Measurements from ENCODE around the gene CFAP97D1.

CFAP97D1 gene

DNA sequence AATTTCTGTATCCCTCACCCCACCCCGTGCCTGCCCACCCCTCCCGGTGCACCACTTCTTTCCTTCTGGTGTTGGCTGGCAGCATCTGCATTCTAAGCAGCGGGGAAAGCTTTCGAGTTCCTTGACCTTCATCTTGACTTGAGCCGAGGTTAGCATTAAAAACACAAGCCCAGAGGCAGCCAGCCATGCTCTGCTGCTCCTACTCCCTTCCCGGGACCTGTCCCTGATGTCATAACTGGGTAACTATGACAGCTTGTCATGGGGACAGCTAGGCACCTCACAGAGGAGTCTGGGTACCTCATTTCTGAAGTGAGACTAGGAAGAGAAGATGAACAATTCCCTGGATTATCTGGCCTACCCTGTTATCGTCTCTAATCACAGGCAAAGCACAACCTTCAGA, at the start of gene CFAP97D1:
Gene CFAP97D1 (plus strand): TSS at position 301 of the 400 bp plus-strand sequence. CDS start 28 bp downstream, at position 329.
- no peak for DNase-seq (ENCODE audit: extremely low read depth in 1 of 2, low read depth in 1 of 2)

DNA sequence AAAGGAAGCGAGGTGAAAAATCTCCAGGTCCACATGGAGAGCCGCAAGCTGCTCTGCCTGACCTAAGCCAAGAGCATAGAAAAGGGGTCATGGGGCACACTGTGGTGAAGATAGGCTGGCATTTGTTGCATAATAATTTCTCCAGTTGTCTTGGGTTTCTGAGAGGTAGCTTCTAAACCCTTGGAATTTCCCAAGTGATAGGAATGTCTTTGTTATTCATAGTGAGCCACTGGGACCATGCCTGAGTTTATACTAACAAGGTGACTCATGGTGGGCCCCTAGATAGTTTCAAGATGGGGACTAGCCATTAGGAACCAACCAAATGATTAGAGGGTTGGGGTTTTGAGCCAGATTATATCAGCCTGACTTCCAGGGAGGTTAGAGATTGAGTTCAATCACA, 47.3 kb upstream of the CFAP97D1 start:
- no peak for DNase-seq (ENCODE audit: extremely low read depth in 1 of 2, low read depth in 1 of 2)

DNA sequence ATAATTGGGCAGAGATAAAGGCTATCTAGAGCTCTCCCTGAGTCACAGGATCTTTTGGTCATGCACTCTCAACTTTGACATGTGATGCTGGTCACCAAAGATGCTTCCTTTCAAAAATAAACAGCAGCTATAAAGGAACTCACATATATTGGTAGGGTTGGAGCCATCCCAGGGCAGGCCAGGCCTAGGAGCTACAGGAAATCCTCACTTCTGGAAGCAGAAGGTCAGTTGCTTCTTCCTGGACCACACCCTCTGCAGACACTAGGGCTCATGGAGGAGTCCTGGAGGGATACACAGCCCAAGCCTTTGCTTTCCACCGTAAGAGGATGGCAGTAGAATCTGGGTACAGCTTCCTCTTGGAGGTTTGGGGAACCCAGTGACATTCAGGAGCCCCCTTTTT, 46.3 kb upstream of the CFAP97D1 start:
- DNase-seq (ENCODE audit: extremely low read depth in 1 of 2, low read depth in 1 of 2) = no peak

DNA sequence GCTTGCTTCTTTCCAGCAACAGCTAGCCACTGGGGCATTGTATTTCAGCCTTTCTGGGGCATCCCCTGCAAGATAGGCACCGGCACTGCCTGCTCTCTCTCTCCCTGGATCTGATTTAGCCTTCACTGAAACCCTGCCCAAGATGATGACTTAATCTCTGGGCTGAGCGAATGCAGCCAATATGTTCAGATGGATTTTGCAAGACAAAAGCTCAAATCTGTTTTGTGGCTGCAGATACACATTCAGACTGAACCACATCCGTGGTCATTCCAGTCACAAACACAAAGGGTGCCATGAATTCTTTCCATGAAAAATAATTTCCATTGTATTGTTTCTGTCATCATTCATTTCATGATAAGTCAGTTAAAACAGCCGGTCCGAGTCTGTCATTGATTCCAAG, 45.9 kb upstream of the CFAP97D1 start:
- no peak for DNase-seq (ENCODE audit: extremely low read depth in 1 of 2, low read depth in 1 of 2)

DNA sequence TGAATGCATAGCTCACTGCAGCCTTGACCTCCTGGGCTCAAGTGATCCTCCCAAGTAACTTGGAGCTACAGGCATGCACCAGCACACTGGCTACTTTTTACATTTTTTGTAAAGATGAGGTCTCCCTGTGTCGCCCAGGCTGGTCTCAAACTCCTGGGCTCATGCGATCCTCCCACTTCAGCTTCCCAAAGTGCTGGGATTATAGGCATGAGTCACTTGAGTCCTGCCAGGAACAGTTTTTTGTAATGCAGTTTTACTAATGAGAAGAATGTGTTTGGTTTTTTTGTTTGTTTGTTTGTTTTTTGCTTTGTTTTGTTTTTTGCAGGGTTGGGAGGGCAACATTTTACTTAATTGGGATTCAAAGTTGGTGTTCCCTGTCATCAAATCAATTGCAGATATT, 43.8 kb upstream of the CFAP97D1 start:
- DNase-seq (ENCODE audit: extremely low read depth in 1 of 2, low read depth in 1 of 2) = no peak

DNA sequence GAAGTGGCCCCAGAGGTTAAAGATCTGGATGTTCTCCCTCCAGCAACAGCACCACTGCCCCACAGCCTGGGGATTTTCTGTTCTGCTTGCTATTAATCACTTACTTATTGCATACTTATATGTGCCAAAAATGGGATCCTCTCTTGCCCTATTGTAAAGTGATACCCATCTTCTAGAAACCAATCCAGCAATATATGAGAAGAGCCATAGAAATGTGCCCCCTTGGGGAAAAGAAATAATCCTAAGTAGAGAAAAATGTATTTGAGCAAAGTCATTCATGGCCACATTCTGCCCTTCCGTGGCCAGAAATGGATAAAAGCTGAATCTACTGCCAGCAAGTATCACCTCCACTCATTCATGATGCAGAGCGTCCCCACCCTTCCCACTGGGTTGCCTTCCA, 42.5 kb upstream of the CFAP97D1 start:
- DNase-seq (ENCODE audit: extremely low read depth in 1 of 2, low read depth in 1 of 2) = no peak

DNA sequence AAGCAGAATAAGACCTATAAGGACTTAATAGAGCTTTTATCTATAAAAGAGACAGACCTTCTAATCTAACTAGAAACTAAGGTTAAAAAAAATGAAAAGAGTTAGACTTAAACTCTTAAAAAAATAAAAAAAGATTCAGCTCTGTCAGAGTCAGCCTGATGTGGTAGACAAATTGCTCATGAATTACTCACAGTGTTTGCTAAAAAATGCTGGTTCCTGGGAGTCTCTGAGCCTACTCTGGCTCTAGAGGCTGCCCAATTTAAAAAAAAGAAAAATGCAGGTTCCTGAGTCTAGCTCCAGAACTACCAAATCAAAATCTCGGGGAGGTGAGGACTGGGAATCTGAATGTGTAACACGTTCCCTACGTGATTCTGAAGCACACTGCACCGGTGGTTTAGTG, 39.7 kb upstream of the CFAP97D1 start:
- DNase-seq (ENCODE audit: extremely low read depth in 1 of 2, low read depth in 1 of 2) = no peak

DNA sequence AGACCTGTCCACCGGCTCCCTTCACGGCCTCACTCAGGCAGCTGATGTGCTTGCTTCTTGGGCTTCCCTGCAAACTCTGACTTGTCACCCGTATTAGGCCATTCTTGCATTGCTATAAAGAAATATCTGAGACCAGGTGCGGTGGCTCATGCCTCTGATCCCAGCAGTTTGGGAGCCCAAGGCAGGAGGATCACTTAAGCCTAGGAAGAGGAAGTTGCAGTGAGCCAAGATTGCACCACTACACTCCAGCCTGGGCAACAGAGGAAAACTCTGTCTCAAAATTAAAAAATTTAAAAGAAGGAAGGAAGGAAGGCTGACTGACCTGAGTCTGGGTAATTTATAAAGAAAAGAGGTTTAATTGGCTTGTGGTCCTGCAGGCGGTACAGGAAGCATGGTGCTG, 38.6 kb upstream of the CFAP97D1 start:
- DNase-seq (ENCODE audit: extremely low read depth in 1 of 2, low read depth in 1 of 2) = no peak

DNA sequence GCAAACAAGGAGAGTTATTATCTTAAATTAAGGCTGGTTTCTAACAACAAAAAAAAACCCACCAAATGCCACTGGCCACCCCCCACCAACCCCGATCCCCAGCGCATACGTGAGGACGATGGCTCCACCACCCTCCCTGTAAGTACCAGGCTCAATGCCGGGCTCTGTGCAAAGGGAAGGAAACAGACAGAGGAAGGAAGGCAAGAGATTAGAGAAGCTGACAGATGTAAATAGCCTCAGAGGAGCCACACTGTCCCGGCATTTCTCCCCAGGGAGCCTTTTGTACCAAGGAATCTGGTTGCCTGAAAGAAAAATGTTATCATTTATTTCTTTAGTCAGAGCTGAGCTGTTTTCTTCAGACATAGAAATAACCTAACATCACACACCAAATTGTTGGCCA, 34.7 kb upstream of the CFAP97D1 start:
- DNase-seq (ENCODE audit: extremely low read depth in 1 of 2, low read depth in 1 of 2) = no peak

DNA sequence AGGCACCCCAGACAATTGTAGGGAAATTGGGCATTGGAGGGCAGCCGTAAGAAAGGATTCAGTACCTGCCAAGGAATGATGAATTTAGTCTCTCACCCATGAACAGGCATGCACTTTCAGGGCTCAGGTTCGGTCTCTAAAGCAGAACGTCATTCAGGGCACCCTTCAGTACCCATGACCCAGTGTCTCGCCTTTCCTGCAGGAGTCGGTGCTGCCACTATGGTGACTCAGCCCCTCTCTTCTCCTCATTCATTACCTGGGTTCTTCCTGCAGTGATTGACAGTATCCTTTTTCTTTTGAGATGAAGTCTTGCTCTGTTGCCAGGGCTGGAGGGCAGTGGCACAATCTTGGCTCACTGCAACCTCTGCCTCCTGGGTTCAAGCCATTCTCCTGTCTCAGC, 30.1 kb upstream of the CFAP97D1 start:
- no peak for DNase-seq (ENCODE audit: extremely low read depth in 1 of 2, low read depth in 1 of 2)

DNA sequence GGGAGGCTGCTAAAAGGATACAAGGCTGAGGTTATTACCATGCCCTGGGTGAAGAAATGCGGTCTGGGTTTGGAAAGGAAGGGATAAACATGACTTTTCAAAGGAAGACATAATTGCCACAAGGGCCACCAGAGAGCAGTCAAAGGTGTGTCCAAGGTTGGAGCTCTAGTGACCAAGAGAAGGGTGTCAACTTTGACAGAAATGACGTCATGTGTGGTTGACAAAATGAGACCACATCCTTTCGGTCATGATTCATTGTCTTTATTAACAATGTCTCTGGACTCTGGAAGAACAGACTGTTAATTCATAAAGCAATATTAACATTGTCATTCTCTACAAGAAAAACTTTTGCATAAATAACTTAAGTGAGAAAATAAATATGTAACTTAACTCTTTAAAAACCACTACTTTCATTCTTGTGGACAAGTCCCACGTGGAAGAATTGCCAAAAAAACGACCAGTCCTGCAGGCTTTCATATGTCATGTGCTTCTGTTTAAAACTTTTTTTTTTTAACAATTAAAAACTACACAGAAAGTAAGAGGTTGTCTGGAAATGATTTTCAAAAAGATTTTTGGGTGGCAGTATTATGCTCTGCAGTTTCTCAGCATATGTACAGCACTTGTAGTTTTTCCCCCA, 26.6 kb upstream of the CFAP97D1 start:
- DNase-seq (ENCODE audit: extremely low read depth in 1 of 2, low read depth in 1 of 2) = no peak

DNA sequence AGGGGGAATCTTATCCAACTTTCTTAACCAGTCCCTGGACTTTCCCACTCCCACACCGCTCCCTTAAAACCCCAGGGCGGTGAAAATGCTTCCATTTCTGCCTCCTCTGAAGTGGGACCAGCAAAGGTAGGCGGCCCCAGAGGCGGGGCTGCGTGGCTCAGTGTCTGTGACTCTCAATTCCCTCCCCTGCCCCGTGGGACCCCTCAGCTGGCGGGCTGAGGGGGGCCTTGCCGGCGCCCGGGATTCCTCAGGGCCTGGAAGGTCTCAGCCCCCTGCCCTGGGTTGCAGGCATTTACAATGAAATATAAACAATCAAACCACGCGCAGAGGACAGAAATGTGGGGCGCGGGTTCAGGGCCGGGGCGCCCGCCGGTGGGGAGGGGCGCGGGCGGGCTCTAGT, 25.3 kb upstream of the CFAP97D1 start:
- no peak for DNase-seq (ENCODE audit: extremely low read depth in 1 of 2, low read depth in 1 of 2)

DNA sequence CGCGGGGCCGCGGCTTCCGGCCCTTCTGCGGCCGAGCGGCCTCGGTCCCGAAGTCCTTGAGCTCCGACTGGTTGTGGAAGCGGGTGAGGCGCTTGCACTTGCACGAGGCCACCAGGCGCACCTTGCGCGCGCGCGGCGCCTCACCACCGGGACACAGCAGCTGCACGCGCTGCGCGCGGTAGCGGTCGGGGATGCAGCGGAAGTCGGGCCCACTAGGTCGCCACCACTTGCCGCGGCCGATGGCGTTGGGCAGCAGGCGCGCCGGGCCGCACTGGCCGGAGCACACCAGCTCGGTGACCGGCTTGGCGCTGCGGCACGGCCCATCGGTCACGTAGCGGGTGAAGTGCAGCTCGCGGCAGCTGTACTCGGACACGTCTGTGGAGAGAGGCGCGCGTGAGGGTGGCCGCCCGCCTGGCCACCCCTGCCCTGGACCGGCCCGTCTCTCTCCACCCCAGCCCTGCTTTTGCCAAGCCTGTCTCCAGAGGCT, 24.8 kb upstream of the CFAP97D1 start:
- no peak for DNase-seq (ENCODE audit: extremely low read depth in 1 of 2, low read depth in 1 of 2)

DNA sequence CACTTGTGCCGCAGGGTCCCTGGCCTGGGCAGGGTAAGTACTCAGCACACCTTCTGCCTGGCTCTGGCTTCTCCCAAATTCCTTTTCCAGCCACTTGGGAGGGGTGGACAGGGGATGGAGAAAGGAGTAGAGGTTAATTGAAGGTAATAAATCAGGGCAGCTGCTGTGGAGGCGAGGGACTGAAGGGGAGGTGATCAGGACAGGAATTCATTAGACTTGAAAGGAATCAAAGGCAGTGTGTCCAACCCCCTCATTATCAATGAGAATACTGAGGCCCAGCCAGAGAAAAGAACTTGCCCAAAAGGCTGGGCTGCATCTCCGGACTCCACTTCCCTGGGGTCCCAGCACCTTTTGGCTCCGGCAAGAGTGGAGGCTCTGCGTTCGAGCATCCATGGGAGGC, 24.0 kb upstream of the CFAP97D1 start:
- no peak for DNase-seq (ENCODE audit: extremely low read depth in 1 of 2, low read depth in 1 of 2)

DNA sequence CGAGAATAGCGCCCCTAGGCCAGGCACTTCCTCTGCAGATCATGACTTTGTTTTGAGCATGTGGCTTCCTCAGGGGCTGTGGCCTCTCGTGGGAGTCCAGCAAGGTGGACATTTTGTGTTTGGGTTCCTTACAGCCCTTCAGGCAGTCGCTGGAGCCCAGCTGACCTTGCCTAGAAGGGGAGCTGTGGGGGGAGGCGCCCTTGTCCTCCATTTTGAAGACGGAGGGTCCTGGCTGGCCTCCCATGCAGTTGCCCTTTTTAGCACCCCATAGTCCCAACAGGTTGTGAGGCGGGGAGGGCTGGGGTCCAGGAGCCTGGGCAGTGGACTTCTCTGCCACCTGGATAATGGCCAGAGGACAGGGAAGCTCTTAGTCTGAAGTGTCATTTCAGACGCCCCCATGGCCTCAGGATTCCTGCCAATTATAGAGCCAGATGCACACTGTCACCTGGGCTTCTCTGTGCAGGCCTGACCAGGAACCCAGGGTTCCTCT, 23.0 kb upstream of the CFAP97D1 start:
- DNase-seq (ENCODE audit: extremely low read depth in 1 of 2, low read depth in 1 of 2) = no peak

DNA sequence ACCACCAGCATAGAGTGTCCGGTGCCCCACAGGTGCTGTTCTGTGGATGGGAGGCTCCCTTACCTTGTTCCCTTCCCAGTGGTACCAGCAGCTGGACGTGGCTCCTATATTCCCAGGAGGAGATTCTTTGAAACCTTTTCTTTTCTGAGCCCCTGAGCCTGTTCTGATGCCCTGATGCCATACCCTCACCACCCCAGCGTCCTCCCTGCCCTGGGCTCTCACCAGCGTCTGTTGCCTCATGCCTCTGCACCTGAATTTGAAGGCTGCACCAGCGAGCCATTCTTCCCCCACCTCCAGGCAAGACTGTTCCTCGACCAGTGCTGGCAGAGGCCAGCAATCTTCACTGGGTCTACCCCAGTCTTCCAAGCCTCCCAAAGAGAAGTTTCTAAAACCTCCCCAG, 22.1 kb upstream of the CFAP97D1 start:
- DNase-seq (ENCODE audit: extremely low read depth in 1 of 2, low read depth in 1 of 2) = no peak

DNA sequence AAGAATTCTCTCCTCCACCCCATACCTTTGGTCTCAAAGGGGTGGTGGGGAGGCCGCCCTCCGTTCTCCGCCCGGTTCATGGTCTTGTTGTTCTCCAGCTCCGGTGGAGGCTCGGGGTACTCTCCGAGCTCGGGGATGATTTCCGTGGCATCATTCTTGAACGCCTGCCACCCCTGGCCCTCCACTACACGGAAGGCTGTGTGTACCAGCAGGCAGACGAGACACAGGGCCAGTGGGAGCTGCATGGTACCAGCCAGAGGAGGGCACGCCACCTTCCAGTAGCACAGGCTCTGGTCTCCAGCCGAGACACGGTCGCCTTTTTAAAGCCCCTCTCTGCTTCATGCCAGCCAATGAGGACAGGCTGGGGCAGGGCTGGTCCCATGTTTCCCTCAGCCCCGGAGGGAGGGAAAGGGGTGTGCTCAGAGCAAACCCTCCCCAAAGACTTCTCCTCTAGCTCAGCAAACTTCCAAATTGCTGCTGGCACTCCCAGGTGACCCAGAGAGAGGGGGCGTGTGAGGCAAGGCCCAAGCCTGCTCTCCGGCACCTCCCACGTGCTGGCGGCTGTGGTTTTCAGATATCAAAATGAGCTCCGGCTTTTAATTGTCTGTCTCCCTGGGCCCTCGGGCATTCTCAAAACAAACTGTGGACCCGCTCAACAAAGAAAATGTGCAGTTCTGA, 21.6 kb upstream of the CFAP97D1 start, which contains the start of gene SOST:
Gene SOST (minus strand): TSS at position 295 of the 678 bp plus-strand sequence. CDS start 50 bp downstream, at position 245.
- DNase-seq (ENCODE audit: extremely low read depth in 1 of 2, low read depth in 1 of 2) = no peak

DNA sequence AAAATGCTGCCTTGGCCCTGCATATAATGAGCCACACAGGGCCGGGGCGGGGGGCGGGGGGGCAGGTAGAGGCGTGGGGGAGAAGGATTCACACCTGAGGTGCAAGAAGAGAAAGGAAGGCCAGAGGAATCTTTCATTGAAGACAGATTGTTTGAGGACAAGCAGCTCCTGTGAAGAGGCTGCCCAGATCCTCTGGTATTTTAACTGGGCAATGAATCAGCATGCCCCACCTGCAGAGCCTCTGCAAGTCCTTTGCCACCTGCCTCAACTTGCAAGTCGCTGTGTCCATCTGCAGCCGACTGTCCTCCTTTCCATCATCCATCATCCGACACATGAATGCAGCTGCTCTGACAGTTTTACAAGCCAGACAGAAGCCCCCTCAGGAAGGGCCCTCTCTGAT, 20.4 kb upstream of the CFAP97D1 start:
- DNase-seq (ENCODE audit: extremely low read depth in 1 of 2, low read depth in 1 of 2) = no peak

DNA sequence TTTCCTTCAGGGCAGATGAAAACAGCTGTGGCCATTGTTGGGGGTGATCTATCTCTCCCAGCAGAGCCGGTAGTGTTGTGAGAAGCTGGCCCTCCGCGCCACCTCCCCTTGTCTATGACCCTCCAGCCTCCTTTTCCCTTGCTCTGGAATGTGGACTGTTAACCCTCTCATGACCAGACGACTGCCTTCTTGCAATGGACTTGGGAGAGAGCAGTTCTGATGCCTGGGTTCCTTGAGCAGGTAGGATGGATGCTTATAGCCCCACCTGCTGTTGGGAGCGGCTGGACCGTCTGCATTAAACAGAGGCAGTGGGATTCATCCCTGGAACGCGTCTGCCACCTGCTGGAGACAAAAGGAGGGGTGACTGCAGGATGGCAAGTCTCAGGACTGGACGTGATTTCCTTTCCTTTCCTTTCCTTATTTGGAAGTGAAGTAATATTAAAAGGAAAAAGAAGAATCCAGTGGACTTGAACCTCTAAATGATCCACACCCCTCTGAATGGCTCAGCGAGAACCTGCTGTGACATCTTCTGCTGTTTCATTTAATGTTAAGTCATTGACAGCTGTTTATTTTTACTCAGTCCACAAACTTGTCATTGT, 19.9 kb upstream of the CFAP97D1 start:
- DNase-seq (ENCODE audit: extremely low read depth in 1 of 2, low read depth in 1 of 2) = peak; percentile 63 to 81

DNA sequence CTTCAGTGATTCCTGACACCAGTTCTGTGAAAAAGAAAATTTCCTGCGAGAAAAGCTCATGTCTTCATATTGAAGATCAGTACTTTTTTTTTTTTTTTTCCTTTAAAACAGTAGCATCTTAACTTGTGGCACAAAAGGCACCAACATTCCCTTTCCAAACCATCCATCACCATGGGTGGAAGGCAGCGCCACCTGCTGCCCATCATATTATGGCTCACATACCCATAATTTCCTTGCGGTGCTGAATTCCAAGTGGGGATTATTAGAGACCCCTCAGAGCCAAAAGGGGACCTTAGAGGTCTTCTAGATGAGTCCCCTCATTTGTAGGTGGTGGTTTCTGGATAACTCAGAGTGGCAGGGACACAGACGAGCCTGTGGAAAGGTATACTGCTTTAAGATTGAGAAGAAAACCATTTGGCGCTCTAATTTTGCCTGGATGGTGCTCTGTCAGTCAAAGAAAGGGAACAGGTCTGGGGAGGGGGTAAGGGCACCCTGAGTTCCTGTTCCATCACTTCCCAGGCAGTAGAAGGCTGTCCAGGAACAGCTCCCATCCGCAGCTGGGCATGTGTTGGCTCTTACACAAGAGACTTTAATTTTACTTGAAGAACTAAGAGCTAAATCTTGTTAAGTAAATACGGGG, 13.7 kb upstream of the CFAP97D1 start:
- DNase-seq (ENCODE audit: extremely low read depth in 1 of 2, low read depth in 1 of 2) = no peak

DNA sequence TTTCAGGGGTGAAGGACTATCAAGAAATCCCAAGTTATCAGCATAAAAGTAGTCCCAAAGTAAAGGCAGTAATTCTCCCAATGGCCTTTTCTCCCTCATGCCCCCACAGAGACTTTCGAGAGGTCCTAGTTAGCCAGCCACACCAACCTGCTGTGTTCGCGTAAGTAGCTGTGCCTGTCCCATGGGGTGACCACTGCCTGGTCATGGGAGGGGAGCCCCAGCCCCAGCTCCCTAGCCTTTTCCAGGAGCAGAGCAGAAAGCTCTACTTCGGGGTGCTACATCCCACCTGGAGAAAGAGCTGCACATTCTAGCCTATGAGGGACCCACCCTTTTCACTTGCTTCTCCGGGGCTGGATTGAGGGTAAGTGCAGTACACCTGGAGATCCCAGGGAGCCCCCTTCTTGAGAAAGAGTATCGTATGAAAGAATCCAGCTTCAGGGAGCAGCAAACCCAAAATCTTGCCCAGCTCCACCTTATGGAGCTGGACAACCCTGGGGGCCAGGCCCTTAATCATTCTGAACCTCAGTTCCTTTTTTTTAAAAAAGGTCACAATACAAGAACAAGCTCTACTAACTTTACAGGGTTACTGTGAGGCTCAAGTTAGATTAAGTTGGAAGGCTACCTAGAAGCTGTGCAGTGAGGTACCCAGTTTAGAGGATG, 13.1 kb upstream of the CFAP97D1 start:
- DNase-seq (ENCODE audit: extremely low read depth in 1 of 2, low read depth in 1 of 2) = no peak
